Astrocyte of the hippocampus (primary cell): ENCODE results near the gene ANKRD6.
A peak's percentile ranks its signal among the peaks of the same experiment; 100 is the strongest.

Experiments
- DNase-seq: peaks from one replicate; pipeline ENCODE4 v3.0.0; 2011; ENCODE audit warnings: low read depth, low spot score

The ANKRD6 gene

GRCh38 chr6:89509777-89510281, 76.9 kb downstream of the ANKRD6 start:
- peak; percentile 19 for DNase-seq

DNA sequence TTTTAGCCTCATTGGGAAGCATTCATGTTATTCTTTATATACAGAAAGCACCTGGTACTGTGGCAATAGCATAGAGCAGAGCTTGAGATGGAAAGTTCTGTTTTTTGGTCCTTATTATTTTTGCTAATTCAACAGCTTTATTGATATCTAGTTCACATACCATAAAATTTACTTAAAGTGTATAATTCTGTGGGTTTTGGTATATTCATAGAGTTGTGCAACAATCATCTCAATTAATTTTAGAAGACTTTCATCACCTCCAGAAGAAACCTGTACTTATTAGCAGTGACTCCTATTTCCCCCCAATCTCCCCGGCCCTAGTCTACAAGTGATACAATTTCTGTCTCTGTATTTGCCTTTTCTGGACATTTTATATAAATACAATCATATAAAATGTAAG, 77.4 kb downstream of the ANKRD6 start:
- DNase-seq: no peak

DNA sequence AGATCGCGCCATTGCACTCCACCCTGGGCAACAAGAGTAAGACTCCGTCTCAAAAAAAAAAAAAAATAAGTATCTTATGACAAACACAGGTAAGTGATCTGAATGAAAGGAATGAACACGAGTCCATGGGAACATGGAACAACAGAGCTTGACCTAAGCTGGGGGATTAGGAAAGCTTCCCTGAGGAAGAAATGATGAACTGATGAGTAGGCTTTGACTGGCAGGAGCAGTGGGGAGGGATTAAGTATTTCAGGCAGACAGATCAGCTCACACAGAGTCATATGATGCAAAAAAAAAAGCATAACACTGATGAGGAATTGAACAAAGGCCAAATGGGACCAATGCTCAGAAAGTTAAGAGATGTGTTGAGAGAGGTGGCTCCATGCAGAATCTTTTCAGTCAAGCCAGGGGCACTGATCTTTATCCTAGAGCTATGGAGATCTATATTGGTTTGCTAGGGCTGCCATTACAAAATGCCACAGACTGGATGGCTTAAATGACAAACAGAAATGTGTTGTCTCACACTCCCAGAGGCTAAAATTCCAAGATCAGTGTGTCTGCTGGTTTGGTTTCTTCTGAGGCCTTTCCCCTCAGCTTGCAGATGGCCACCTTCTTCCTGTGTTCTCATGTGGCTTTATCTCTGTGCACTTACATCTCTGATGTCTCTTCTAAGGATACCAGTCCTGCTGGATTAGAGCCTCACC, 85.6 kb downstream of the ANKRD6 start:
- DNase-seq: no peak

GRCh38 chr6:89520736-89521135, 87.8 kb downstream of the ANKRD6 start:
- DNase-seq: no peak

DNA sequence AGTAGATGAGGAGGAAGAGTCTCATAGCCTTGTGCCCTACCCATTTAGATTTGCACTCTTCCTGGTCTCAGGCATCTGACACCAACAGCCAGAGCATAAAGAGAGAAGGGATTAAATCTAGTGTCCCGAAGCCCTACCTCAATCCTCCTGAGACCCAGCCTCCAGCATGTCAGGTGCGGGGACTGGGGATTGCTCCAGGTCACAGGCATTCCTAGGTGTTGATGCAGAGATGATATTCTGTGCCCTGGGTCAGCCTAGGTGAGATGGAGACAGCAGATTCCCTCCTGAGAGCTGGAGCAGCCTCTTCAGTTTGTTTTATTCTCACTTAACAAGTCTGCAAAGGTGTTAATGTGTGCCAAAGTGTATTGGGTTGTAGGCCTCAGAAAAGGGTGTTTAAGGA, 89.8 kb downstream of the ANKRD6 start:
- no peak for DNase-seq

DNA sequence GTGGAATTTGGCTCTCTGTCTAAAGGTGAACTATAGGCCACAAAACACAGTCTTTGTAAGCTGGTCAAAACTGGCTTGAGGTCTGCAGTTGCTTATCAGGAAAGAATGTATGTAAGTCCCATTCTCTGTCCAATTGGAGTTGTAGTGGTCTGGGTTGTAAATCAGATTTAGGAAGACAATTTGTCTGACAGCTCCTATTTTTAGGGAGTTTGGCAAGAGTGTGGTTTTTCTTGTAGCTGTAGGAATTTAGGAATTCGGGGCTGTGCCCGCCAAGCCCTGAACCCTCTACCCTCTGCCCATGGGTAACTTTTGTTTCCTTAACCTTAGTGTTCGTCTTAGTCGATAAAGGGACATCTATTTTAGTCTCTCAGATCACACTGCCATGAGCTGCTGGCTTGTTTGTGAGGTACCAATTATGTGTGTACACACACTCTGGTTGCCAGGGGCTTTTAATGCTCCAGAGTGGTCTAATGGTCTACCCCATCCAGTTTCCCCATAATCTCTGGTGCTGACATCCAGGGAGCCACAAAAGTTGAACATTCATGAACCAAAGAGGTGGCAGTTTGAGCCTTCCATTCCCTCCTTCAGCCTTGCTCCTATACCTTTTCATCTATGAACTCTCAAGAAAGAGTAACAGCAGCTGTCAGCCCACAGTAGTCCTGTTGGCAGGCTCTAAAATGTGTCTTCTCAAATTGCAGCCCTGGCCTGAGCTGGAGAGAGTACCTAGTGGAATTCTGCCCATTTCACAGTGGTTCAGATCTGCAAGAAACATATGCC, 93.0 kb downstream of the ANKRD6 start:
- DNase-seq: peak; percentile 51

DNA sequence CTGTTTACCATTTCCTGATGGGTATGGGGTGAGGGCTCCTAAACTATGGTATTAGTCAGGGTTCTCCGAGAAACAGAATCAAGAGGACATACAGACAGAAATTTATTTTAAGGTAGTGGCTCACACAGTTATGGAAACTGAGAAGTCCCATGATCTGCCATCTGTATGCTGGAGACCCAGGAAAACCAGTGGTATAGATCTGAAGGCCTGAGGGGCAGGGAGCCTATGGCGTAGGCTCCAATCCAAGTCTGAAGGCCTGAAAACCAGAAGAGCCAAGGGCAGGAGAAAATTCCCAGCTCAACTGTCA, 93.6 kb downstream of the ANKRD6 start:
- DNase-seq: no peak

- peak; percentile 62 for DNase-seq
These were observed 94.7 kb downstream of the ANKRD6 start for GRCh38 chr6:89527634-89528033.

GRCh38 chr6:89528866-89529265, 95.9 kb downstream of the ANKRD6 start:
- DNase-seq: no peak

GRCh38 chr6:89530982-89531381, 98.0 kb downstream of the ANKRD6 start:
- DNase-seq: no peak

- DNase-seq: no peak
These were observed 103.3 kb downstream of the ANKRD6 start for GRCh38 chr6:89536231-89536630.

DNA sequence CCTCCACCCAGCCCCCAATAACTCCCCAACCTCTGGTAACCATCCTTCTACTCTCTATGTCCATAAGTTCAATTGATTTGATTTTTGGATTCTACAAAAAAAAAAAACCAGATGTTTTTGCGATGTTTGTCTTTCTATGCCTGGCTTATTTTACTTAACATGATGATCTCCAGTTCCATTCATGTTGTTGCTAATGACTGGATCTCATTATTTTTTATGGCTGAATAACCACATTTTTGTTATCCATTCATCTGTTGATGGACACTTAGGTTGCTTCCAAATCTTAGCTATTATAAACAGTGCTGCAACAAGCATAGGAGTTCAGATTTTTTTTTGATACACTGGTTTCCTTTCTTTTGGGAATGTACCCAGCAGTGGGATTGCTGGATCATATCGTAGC, 106.8 kb downstream of the ANKRD6 start:
- no peak for DNase-seq

DNA sequence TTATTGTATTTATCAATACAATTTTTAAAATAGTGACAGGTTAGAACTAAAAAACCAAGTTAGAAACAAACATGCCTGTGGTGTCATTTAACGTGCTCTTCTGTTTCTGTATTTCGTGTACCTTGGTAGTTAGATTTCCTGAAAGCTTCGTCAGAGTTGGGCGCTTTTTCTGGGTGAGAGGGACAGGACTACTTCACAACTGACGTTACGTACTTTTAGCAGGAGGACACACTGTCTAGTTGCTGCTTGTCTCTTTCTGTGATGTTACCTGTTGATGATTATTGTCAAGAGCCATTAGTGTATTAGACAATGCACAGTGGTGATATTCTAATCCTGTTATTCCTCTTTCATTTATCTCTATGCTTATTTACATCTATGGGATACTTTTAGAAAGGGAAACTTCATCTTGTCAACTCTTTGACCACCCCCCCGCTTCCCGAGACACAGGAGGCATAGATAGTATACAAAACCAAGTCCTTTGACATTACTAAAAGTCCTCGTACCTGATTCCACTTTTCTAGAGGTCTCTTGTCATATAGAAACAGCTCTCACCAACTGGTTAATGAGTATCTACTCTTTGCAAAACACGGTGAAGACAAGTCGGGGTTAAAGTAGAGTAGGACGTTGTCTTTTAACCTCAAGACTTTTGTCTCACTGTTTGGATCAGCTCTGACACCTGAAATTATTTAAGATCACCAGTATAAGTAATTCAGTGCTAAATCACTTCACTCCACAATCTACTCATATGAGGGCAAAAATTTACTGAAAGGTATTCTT, 109.3 kb downstream of the ANKRD6 start:
- DNase-seq: no peak

DNA sequence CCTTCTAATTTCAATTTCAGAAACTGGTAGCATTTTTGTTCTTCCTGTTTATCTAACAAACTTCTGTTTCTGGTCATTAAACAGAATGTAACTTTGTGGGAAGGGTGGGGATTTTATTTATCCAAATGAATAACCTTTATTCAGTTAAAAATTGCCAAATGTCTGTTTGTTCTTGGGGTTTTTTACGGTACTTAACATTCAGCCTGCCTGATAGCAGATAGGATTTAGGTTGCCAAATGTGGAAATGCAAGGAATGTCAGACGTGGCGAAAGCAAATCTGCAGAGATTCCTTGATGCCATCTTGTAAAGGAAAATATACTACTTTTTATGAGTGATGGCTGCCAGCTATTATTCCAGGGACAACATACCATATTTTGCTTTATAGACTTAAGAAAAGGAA, 109.9 kb downstream of the ANKRD6 start:
- no peak for DNase-seq

DNA sequence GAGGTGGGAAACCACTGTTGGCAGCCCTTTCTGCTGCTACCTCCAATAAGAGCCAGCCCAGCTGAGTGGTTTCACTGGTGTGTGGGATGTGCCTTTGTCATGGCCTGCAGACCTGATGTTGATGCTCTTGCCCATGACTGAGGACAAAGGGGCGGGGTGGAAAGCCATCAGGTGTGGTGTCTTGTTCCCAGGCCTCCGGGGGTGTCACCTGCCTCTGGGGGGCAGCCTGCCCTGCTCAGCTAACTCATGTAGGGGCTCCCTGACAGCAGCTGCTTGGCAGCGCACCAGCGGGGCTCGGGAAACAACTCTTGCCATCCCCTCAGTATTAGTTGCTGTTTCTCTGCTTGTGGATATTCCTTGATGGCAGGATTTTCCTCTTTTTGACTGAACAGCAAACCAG, 114.3 kb downstream of the ANKRD6 start:
- no peak for DNase-seq

- DNase-seq: peak; percentile 38
These were observed 120.5 kb downstream of the ANKRD6 start for GRCh38 chr6:89553431-89553830.

- no peak for DNase-seq
These were observed 121.2 kb downstream of the ANKRD6 start for GRCh38 chr6:89554106-89554505.

DNA sequence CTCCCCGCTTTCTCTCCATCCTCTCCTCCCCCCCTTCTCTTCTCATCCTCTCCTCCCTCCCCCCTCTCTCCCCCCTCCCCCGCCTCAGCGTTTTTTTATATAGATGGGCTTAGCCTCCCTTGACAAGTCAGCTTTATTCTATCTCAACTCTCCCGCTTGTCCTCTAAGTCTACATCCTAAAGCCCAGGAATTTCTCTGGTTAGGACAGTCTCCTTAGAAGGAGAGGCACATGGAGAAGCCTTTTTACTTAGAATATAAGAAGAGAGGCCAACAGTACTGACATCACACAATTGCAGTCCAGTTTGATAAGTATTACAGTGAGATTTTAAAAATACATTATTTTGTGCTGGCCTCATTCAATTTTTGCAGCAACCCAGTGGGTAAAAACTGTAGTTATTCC, 122.1 kb downstream of the ANKRD6 start:
- no peak for DNase-seq

- no peak for DNase-seq
These were observed 122.9 kb downstream of the ANKRD6 start for GRCh38 chr6:89555806-89556205.

DNA sequence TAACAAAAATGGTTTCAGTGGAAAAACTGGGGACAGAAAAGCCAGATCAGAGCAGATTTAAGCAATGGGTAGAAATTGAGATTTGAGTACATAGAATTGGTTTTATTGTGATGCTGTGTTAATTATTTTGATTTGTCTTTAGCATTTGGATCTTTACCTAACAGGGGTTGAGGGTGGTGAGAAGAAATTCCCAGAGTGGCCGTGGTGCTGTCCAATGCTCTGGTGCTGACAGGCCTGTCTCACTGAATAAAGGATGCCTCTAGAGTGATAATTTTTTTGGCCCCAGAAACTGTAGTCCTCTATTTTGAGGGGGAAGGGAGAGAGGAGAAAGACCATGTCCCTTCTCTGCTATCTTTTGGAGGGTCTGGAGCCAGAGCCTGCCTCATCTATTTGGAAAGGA, 126.5 kb downstream of the ANKRD6 start:
- peak; percentile 41 for DNase-seq

- DNase-seq: peak; percentile 57
These were observed 129.4 kb downstream of the ANKRD6 start for GRCh38 chr6:89562093-89562973.
